HCEC 1CT (cell line): Measurements from ENCODE around the gene ERBB4.
A peak's percentile ranks its signal among the peaks of the same experiment; 100 is the strongest.
"Not testable (repeated sequence)": the region's sequence is repeated elsewhere in the genome, so short reads cannot be mapped to it uniquely, and the experiment has no call there.

Source experiments
- DNase-seq: peaks from one replicate; pipeline ENCODE4 v3.0.0-alpha.2; 2017

Gene ERBB4

DNA sequence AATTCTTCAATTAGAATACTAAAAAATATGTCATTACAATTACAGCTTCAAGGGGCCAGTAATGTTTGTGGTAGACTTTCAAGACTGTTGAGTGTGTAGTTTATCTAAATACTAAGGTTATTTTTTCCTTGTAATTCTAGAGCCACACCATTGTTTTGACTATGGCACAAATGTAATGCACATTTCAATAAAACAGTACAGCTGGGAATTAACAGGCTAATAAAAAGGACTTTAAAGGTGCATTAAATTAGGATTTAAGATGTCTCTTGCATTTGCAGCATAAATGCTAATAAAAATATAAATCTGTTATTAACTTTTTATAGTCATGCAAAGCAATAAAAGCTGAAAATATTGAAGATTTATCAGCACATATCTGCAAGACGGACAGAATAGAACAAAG lies 344.8 kb downstream of the ERBB4 start:
- DNase-seq: no peak

DNA sequence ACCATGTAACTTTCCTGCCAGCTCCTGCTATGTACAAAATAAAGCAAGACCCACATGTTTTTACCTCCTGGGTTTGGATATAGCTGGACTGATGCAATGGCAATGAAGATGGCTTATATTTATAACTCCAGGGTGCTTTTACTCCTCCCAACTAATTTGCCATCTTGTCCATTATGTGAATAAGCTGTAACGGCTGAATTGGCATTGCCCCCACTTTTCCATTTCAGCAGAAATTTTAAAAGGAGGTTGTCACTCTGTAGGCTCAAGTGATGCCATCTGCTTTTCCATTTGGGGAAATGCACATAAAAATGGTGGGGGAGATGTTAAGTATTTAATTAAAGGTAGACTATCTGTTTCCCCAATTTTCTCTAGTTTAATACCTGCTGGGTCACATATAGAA lies 345.5 kb downstream of the ERBB4 start:
- no peak for DNase-seq

DNA sequence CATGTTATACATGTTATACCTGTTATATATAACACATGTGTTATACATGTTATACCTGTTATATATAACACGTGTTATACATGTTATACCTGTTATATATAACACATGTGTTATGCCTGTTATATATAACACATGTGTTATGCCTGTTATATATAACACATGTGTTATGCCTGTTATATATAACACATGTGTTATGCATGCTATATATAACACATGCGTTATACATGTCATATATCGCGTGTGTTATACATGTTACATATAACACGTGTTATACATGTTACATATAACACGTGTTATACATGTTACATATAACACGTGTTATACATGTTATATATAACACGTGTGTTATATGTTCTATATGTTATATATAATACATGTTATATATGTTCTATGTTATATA lies 347.2 kb downstream of the ERBB4 start:
- DNase-seq: not testable (repeated sequence)

DNA sequence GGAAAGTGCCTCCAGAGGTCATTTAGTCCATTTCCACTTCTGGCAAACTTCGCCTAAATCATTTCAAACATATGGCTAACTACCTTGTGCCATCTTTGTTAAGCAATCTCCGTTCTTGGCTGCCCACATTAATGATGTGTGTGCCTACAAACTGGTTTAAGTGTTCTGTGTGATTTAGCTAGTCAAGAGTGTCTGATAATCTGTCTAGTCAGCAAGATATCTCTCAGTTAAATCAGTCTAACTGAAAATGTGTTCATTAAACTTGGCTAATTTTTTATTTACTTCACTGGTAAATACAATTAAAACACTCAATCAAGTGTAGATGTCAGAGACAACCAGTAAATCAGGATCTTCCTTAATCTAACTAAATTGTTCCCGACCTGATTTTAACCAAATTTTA lies 352.4 kb downstream of the ERBB4 start:
- no peak for DNase-seq

DNA sequence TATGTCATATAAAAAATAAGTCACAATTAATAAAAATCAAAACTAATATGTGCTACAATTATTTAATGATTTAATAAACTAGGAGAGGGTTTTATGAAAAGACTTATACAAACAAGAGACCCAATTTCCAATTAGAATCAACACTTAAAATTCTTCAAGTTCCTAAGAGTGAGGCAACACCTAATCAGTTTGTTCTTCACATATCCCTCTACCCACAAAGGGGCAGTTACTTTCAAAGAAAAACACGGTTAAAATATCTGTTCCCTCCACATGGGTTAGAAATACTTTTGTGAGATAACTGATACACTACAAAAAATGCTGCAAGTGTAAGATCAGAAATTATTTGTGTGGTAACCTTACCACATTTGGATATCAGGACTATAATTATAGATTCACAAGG lies 357.0 kb downstream of the ERBB4 start:
- DNase-seq: no peak

DNA sequence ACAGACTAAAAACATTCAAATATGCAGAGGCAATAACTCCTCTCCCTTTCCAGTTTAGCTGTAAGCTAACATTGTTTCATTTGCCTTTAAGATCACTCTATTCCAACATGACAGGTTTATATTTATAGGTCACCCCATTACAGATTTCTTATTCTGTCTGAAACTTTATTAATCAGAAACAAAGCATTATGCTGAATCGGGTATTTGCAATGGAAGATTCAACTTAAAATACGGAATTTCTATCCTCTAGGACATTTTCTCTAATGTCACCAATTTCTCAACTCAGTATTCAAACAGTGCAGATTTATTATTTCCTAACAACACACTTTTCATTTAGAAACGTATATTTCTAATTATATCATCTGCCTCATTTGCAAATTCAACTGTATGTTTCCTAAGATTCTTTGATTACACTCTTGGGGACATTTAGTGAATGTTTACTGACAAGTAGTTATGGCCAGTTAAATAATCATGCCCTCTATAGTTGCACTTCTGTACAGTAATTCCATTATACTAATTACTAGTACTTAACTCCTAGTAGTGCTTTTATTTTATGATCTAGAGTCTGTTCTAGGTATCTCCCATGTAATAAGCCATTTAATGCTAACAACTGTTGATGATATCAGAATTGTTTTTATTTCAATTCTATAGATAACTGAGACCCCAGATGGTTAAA lies 358.1 kb downstream of the ERBB4 start:
- DNase-seq: no peak

DNA sequence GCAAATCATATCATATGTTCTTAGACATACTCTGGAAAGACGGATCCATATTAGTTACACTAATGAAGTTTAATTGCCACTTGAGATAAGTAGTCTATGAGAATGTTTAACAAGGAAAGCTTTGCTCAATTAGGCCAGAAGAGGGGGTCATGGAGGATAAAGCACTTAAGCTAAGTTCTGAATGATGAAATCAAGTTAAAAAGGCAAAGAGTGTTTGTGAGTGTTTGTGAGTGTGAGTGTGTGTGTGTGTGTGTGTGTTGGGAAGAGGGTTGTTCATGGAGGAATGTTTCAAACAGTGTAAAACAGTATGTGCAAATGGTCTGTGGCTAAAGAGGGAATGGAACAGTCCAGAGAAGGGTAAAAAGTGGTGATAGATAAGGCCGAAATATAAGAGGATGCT lies 360.9 kb downstream of the ERBB4 start:
- peak; percentile 20 for DNase-seq

DNA sequence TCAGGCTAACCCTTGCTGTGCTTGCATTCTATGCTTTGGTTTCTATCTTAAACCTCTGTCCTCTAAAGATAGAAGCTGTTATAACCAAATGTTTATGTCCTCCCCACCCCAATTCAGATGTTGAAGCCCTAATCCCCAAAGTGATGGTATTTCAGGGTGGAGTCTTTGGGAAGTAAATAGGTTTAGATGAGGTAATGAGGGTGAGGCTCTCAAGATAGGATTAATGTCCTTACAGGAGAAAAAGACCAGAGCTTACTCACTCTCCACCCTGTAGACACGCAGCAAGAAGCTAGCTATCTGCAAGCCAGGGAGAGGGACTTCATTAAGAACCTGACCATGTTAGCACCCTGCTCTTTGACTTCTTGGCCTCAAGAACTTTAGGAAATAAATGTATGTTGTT lies 362.5 kb downstream of the ERBB4 start:
- DNase-seq: no peak

DNA sequence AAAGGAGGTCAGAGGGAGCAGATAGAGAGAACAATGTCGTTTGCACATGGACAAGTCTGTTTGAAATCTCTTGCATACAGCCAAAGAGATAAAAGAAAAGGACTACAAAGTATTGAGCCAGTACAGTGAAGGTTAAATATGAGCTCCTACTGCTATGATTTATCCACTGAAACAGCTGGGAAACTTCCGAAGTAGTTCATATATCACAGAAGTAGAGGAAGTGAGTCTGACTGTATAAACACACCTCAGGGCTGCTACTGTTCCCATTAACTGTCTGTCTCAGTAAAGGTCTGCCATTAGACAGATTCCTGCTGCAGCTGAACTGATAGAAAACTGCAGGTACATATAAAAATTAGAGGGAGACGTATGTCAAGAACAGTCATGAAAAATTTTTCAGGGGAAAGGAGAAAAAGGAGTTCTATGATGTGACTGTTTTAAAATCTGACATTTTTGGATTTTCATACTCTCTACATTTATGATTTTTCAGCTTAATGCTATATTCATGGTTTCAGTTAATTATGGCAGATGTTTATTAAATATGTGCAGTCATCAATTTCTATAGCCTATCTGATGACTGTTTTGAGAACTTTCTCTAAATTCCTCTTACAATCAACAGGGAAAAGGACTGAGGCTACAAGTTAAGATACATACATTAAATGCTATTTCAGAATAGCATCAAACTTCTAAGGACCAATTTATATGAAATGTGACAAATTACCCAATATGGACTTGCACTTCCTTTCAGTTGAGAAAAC lies 364.7 kb downstream of the ERBB4 start:
- DNase-seq: peak; percentile 47

DNA sequence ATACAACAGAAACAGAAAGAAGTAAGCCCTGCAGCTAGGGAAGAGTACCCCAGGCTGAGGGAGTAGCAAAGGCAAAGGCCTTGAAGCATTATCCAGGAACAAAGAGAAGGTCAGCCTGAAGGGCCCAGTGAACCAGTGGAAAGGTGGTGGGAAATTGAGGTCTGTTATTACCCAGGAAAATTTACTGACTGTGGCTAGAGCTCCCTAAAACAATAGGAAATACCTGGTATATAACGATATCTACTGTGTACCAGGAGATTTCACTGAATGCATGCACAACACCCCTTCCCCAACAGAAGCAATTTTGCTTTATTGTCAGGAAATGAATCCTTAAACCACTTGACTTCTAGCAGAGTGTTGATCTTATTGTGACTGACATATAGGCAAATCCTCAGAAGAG lies 365.3 kb downstream of the ERBB4 start:
- DNase-seq: no peak

DNA sequence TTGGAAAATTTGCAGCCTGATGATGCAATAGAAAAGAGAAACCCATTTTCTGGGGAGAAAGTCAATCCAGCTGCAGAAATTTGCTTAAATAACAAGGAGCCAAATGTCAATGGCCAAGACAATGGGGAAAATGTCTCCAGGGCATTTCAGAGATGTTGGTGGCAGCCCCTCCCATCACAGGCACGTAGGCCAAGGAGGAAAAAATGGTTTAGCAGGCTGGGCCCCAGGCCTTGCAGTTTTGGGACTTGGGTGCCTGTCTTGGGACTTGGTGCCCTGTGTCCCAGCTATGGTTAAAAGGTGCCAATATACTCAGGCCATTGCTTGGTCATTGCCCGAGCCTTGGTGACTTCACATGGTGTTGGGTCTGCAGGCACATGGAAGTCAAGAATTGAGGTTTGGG lies 368.2 kb downstream of the ERBB4 start:
- no peak for DNase-seq

DNA sequence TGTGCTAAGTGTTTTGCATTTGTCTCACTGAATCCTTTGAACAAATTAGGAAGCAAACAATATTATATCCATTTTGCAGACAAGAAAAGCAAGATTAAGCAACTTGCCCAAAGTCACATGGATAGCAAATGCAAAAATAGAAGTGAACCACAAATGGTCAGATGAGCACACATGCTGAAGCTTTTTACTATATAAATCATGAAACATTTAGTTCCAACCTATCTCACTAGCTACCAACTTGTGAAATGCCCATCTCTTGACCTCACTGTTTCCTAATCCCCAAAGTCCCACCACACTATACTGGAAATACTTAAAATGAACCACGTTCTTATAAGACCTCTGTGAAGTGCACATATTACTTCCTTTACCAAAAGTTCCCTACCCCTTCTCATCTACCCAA lies 380.5 kb downstream of the ERBB4 start:
- no peak for DNase-seq

DNA sequence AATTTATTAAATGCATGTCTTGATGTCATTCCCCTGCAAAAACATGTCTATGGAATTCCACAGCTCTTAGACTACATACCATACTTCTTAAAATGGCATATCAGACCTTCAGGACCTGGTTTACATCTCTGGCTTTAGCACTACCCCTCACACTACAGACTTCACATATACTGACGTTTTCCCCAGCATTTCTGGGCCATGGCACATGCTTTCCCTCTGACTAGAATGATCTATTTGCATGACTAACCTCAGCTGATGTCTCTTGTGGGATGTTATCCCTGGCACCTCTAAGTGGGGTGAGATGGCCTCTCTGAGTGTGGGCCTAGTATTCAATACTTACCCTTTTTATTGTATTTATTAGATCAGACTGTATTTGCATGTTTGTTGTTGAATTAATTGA lies 381.6 kb downstream of the ERBB4 start:
- peak; percentile 68 for DNase-seq

DNA sequence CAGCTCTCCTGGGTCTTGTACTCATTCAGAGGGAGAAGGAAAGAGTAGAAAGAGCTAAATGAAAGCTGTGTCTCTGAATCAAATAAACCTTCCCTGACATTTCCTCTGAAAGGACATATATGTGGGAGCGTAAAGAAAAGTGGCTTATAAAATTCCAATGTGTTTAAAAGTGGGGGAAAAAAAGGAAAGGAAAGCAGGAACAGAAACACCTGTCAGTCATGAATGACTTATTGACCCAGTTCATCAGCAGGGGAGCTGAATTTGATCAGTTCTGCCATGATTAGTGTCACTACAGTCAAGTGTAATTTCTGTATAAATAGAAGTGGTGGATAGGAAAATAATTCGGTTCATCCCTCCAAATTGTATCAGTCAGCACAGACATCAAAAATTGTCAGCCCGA lies 382.5 kb downstream of the ERBB4 start:
- DNase-seq: no peak

DNA sequence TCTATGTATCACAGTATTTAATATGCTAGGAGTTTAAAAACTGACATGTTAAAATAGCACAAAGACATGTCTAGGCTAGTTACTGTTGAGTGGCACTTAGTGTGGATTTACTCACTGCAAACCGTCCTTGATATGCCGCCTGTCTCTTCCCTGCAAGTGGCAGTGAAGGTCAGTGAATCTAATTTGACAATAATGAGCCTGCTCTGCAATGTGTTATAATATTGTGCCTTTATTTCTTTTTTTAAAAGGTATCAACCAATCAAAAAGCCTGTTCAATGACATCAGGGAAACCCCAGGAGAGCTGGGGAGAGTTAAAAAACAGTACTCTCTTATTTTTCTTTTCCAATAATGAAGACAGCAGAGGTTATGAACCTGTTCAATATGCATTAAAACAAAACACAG lies 384.1 kb downstream of the ERBB4 start:
- DNase-seq: no peak

DNA sequence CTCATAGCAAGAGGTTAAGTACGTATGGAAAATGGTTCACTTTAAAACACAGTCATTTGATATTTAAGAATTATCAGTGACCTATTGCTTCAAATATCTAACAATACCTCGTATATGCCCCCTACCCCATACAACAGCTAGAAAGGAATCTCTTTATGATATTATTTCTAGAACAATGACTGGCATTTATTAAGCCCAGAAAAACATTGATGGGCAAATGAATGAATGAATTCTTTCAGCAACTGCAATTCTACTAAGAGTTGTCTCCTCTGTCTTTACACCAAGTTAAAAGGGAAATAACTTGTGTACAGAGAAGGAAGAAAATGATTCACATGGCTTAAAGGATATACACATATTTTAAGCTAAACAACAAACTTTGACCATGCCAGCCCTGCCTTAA lies 384.7 kb downstream of the ERBB4 start:
- no peak for DNase-seq

DNA sequence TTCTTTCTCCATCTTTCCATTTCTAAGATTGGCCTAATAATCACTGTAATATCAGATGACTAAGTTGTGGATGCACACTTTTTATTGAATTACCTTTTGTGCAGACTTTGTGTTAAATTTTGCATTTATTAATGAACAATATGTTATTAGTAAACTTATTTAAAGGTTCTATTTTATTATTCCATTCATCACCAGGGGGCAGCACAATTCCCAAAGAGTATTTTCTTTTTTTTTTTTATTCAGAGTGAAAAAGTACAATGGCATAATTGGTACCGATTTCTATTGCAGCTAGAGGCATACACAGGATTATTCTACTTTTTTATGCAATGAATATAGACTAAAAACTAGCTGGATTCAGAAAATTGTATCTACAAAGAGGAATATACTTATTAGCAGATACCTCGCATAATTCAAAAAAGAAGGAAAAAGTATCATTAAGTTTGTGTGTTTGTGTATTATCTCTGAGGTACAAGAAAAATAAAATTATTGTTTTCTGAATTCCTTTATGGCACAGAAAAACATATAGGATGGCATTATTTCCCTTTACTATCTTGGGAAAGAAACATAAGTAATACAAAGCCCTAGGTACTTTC lies 390.6 kb downstream of the ERBB4 start:
- peak; percentile 28 for DNase-seq

DNA sequence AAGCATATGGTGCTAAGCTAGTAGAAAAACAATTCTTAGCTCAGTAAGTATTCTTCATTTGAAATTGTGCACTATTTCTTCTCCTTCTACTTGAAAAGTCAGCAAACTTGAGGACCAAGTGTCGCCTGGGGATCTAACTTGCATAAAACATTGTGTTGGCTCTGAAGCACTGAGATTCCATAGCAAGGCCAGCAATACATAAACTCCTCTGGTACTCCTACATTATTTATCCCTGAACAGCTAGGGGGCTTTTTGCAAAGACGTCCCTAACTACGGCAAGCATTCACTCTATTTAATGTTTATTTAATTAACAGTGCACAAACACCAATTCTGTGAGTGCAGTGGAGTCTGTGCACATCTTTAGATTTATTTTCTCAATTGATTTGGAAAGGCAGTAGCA lies 392.2 kb downstream of the ERBB4 start:
- no peak for DNase-seq

DNA sequence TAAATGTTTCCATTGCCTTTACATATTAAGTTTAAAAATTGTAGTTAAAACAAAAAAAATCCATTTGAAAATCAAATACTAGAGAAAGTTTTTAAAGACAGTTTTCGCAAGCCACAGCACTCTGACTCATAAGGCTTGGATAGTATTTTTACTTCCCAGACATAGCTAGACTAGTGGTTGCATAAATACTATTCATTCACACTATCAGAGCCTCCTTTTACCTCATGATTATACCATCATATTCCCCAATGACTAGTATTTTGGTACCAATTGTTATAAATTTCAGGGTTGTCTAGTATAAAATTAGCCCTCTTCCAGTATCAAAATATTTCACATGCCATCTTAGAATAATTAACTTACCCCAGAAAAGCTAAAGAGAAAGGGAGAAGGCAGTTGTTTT lies 393.5 kb downstream of the ERBB4 start:
- DNase-seq: peak; percentile 69

DNA sequence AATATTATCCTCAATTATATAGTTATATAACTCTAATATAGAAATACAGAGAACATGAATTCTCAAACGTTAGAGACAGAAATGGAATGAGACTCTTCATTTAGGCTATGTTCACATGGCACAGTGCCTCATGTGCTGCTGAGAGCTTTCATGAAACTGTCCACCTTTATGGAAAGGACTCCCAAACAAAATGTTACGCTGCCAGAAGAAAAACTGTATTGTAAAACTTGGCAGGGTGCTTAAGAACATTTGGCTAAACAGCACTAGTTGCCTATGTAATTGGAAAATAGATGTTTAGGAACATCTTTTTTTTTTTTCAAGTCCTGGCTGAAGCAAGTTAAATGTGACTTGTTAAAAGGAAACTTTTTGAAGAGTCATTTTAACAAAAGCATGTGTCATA lies 396.0 kb downstream of the ERBB4 start:
- peak; percentile 8 for DNase-seq

DNA sequence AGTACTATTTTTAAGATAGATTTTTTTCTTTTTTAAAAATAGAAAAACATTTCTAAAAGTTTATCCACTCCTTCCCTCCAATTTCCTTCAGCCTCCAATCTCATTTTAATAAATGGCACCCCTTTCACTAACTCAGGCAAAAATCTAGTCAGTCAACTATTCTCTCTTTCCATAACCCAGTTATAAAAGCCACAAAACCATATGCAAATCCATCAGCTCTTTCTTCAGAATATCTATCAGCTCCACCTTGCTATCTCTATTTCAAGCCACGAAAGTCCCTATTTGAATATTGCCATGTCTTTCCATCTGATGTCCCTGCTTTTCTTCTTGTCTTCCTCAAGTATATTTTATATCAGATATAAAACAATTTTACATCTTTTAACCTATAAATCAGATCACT lies 397.1 kb downstream of the ERBB4 start:
- no peak for DNase-seq

DNA sequence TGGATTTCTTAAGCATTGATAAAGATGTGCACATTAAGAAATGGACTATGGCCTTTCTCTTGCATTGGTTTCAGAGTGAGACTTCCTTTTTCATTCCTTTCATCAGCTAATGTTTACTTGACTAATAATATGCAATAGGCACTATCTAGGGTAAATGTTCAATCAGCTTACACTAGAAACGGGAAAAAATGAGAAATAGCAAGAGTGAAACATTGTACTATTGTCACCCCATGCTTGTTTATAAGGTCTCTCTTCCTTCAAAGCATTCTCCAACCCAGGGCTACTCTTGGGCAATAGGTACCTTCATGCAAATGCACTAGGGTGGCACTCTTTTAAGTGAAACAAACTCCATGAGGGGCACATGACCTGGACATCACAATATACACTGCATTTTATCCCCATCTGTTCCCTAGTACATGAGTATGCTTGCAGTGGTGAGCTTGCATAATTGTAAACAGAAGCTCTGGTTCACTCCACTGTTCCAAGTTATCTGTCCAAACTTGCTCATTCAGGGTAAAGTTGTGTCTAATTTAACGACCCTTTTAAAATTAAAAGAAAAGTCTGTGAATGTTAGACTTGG lies 402.3 kb downstream of the ERBB4 start:
- DNase-seq: peak; percentile 17

DNA sequence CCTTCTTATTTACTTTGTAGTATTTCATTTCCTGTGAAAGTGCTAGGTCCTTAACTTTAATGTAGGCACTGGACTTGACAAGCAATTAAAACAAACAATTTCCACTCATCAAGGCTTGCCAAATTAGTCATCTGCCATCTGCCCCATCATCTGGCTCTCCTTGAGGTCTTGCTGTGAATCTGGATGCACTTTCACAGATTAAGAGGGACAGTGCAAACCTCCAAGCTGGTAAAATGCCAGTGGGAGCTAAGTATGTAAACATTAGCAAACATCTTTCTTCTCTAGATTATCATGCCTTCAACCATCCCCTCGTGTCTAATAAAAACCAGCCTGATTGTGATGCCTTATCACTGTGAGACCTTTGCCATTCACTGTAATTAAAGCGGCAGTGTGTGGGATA lies 402.9 kb downstream of the ERBB4 start:
- peak; percentile 48 for DNase-seq

DNA sequence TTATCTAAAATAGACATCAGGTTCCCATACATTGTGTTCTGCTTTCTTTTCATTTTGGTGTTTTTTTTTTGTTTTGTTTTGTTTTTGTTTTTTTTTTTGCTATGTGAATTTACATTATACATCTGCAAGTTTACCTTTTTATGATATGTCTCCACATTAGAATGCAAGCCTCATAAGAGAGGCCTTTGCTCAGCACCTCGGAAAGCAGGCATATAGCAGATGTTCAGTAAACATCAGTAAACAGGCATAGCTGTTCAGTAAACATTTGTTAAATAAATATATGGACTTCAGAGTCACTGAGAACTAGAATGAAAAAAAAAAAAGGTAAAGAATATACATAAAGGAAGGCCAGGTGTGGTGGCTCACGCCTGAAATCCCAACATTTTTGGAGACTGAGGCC lies 405.3 kb downstream of the ERBB4 start:
- DNase-seq: no peak
